Endometrium (tissue), 2 donors: ENCODE data around the gene LDAF1.

Source experiments
- FAIRE-seq: peaks from 2 replicates; lab custom pipeline; 2012; peaks lifted over from hg19 to GRCh38; lab: Jason Lieb, UNC
- donor health status: control.
- donor health status: control.

The LDAF1 gene

DNA sequence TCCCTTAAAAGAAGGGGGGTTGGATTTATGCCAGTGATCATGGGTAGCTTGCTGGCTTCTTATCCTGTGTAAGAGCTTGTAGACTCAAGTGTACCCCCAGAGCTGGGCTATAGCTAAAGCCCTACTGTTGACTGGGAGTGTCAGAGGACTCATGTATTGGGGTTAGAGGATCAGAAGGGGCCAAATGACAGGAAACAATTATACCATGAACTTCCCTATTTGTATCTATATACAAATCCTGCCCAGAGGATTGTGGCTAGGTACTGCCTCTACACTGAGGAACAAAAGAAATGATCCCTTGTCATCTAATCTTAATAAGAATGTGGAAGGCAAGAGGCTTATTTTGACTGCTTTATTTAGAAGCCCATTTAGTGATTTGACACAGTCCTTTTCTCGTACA lies 38.6 kb downstream of the LDAF1 start:
- no peak for FAIRE-seq

DNA sequence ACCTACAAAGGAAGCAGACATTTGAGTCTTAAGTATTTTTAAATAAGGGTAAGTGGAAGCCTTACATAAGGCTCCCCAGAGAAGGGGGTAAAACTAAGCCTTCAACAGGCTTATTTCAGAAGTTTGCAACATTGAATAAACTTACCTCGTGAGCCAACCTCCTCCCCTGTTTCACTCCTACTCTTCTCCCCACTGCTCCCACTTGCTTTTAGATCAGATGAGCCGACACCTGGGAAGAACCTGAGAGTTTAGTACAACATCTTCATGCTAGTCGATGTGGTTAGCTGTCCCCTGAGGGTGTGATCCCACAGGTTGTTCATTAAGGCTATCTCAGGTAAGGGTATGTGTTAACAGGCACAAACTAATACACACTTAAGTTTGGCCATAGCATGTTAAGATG lies 39.1 kb downstream of the LDAF1 start:
- FAIRE-seq = no peak

- no peak for FAIRE-seq
Observed at GRCh38 chr16:21199607-21200218, 41.2 kb downstream of the LDAF1 start.

DNA sequence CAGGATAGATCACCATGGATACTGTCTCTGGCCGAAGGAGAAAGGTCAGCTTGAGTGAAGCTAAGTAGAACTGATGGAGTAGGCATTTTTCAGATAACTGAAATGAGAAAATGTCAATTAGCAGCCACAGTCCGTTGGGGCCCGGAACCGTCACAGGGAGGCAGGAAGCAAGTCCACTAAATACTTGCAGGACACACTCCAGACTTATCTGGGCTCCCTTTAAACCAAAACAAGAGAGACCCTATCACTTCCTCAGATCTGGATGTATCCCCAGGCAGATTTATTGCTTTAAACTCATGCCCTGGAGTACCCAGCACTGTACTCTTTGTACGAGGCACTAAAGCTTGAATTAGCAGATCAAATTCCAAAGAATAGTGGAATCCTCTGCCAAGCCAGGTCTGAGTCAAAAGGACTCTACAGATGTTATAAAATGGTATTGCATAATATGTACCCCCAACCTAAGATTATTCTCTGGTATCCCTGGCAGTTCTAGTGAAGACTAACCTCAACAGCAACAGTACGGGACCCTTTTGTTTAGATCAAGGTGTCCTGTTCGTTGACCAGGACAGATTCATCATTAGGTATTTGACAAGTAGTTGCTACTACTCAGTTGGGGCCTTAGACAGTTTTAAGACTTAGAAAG lies 44.8 kb downstream of the LDAF1 start:
- no peak for FAIRE-seq

DNA sequence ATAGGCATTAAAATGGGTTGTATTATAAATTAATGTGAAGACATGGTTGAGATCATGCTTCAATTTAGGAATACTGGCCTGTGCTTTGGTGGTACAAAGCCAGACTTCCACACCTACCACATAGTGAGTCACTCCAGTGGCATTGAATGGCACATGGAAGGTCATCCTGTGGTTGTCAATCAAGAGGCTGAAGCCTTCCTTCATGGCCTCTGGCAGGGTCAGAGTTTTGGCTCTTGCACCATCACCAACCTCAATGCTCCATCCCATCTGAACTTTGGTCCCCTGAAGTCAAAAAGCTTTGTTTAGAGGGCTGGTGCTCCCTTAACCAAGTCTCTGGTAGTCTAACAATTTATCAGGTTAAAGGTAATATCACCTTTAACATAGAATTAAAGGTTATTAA lies 46.8 kb downstream of the LDAF1 start:
- no peak for FAIRE-seq

GRCh38 chr16:21206550-21206949 lies 48.1 kb downstream of the LDAF1 start:
- no peak for FAIRE-seq

DNA sequence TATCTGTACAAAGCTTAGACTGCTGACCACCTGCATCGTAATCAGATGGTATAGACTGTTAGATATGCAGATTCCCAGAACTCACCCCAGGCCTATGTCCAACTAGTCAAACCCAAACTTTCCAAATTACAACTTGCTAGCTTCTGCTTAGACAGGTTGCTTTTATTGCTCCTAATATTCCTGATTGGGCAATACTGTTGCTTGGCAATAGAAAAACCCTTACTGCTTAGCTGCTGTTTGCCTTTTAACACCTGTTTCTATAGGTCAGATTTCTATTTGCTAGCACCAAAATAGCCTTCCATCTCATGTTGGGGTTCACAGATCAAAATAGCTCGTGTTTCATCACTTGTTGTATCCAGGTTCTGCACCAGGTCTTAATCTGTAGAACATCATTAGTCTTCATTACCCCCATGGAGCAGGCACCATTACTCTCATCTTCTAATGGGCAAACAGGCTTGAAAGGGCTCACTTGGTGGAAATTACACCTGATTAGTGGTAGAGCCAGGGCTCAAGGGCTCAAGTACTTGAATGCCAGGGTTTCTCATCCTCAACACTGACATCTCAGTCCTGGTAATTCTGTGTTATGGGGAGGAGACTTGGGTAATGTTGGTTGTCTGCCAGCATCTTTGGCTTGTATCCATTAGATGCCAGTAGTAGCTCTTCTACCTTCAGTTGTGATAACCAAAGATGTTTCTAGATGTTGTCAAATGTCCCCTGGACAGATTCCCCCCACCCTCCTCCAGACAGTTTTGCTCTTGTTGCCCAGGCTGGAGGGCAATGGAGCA lies 50.2 kb downstream of the LDAF1 start:
- no peak for FAIRE-seq

- no peak for FAIRE-seq
Observed at GRCh38 chr16:21211486-21211885, 53.0 kb downstream of the LDAF1 start, which contains the start of gene ZP2. TSS of gene ZP2 (minus strand) at chr16:21211574. CDS start at chr16:21211547, 27 bp downstream.

DNA sequence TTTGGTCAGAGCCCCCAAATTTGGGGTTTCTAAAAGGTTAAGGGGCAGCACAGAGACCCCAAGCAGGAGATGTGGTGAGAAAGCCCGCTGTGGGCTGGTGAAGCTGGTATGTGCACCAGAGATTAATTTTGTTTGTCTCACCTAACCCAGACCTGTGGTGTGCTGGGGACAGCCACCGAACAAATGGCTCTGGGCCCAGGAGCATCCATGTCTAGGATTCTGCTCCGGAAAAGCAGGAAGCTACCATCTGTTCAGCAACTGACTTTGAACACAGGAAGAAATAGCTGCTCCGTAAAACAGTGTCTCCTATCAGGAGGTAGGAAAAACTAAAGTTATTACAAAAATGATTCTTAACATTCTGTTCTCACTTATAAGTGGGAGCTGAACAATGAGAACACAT lies 55.6 kb downstream of the LDAF1 start:
- no peak for FAIRE-seq

DNA sequence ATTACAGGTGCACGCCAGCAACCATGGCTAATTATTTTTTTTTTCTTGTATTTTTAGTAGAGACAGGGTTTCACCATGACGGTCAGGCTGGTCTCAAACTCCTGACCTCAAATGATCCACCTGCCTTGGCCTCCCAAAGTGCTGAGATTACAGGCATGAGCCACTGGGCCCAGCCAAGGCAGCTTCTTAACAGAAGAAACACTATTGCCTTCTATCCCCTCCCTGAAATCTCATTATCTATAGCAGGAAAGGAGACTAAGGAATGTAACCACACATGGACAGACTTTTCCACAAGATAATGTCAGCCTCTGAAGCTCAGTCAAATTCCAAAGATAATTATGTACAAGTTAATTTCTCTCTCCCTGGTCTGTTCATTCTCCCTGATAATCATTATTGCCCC lies 58.6 kb downstream of the LDAF1 start:
- FAIRE-seq = no peak

GRCh38 chr16:21218153-21218552 lies 59.7 kb downstream of the LDAF1 start:
- no peak for FAIRE-seq

DNA sequence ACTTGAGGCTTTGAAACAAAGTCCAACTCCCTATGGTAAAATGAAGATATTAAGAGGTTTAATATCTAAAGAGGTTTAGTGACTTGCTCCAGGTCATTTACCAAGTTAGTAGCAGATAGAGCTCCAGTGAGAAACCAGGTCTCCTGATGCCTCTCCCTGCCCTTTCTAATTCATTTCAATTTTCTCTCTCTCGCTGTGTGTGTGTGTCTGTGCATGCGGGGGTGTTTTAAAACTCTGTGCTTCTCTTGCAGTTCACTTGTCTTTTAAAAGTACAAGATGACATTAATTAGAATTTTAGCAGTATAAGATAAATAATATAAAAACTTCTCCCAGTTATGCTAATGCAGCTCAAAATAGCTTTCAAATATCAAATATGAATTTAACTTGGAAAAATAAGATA lies 61.1 kb downstream of the LDAF1 start:
- no peak for FAIRE-seq

GRCh38 chr16:21222495-21223337 lies 64.2 kb downstream of the LDAF1 start:
- FAIRE-seq = no peak

- FAIRE-seq = no peak
Observed at GRCh38 chr16:21223787-21224186, 65.3 kb downstream of the LDAF1 start.

GRCh38 chr16:21224800-21225199 lies 66.3 kb downstream of the LDAF1 start:
- no peak for FAIRE-seq

- FAIRE-seq = no peak
Observed at GRCh38 chr16:21226749-21227148, 68.3 kb downstream of the LDAF1 start.

- no peak for FAIRE-seq
Observed at GRCh38 chr16:21227866-21228265, 69.4 kb downstream of the LDAF1 start.

GRCh38 chr16:21228361-21228872 lies 69.9 kb downstream of the LDAF1 start:
- FAIRE-seq = no peak
